Measurements from ENCODE around the gene SMARCAL1.

Gene SMARCAL1

DNA sequence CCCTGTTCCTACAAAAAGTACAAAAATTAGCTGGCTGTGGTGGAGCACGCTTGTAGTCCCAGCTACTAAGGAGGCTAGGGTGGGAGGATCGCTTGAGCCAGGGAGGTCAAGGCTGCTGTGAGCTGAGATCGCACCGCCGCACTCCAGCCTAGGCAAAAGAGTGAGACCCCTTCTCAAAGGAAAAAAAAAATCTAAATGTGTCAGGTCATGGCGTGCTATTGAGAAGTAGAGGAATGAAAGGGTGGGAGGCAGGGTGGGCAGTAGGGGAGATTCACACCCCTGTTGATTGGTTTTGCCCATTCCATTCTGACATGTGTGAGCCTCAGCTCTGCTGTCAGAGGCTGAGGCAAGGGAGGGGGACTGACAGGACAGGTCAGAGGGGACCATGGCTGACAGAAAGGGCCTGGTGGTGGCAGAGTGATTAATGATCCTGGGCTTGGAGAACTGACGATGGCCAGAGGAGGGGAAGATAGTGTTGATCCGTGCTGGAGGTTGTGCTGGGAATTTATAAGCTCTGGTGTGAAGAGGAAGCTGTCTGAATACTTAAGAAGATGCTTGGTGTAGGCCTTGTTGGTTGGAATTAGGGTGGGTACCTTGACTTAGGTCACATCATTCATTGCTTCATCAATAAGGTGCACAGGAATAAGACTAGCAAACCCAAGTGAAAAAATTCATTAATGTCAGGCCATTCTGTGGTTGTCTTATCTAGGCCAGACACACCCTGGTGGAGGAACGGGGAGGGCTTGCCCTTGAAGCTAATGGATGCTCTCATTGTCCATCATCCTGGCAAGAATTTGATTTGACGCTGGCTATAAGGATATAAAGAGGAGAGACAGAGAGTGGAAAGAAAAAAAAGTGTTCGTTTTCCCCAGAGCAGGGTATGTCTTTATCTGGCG is 19.1 kb upstream of the SMARCAL1 start:
- TF ChIP-seq, protein P1, sequence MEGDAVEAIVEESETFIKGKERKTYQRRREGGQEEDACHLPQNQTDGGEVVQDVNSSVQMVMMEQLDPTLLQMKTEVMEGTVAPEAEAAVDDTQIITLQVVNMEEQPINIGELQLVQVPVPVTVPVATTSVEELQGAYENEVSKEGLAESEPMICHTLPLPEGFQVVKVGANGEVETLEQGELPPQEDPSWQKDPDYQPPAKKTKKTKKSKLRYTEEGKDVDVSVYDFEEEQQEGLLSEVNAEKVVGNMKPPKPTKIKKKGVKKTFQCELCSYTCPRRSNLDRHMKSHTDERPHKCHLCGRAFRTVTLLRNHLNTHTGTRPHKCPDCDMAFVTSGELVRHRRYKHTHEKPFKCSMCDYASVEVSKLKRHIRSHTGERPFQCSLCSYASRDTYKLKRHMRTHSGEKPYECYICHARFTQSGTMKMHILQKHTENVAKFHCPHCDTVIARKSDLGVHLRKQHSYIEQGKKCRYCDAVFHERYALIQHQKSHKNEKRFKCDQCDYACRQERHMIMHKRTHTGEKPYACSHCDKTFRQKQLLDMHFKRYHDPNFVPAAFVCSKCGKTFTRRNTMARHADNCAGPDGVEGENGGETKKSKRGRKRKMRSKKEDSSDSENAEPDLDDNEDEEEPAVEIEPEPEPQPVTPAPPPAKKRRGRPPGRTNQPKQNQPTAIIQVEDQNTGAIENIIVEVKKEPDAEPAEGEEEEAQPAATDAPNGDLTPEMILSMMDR (IDR thresholded peaks at IDR 0.05; ENCODE audit: control insufficient read depth, extremely low read depth, insufficient read depth) = no peak
- no peak for DNase-seq (ENCODE audit: low read depth)
- H3K4me3 ChIP-seq (ENCODE audit: low read depth, low read length) = no peak overlapping the region

DNA sequence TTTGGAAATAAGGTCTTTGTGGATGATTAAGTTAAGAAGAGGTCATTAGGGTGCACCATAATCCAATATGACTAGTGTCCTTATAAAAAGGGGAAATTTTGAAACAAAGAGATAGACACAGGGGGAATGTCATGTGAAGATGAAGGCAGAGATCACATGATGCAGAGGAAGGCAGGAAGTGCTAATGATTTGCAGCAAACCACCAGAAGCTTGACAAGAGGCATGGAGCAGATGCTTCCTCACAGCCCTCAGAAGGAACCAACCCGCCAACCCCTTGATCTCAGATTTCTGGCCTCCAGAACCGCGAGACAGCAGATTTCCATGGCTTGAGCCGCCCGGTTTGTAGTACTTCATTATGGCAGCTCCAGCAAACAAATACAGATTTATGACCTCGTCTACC is 17.4 kb upstream of the SMARCAL1 start:
- TF ChIP-seq, protein P1 (IDR thresholded peaks at IDR 0.05; ENCODE audit: control insufficient read depth, extremely low read depth, insufficient read depth) = no peak
- DNase-seq (ENCODE audit: low read depth) = no peak
- no peak overlapping the region for H3K4me3 ChIP-seq (ENCODE audit: low read depth, low read length)

DNA sequence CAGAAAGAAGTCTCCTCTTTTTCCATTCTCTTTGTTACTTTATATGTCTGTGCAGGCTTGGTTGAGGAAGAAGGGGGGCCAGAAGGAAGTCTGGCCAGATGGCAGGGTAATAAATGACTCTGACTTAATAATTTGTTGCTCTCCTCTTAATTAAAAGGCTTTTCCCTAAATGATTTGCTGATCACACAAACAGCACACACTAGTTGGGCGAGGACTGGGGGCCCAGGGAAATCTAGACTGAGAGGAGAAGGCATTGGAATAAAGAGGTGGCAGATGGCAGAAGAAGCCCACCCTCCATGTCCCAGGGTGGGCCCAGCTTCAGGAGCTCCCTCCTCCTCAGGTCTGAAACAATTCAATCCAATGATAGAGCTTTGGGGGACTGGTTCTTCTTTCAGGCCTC is 12.7 kb upstream of the SMARCAL1 start:
- TF ChIP-seq, protein P1 (IDR thresholded peaks at IDR 0.05; ENCODE audit: control insufficient read depth, extremely low read depth, insufficient read depth) = no peak
- H3K4me3 ChIP-seq (ENCODE audit: low read depth, low read length) = no peak overlapping the region
- DNase-seq (ENCODE audit: low read depth) = no peak

DNA sequence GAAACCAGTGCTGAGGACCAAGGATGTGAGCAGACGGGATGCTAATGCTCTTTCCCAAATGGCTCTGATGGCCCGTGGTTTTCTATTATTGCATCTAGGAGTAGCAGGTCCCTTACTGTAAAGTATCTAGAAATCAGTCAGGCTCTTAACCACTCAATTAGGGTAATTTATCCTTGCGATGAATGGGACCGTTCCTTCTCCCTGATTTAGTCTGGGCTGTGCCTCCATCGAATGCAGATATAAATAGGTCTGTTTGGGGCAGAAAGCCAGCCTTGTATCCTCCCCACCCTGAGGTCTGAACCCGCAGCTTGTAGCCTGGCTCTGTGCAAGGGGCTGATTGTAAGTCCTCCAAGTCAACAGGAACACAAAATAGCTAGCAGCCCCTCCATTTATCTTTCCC is 9.5 kb upstream of the SMARCAL1 start:
- TF ChIP-seq, protein P1 (IDR thresholded peaks at IDR 0.05; ENCODE audit: control insufficient read depth, extremely low read depth, insufficient read depth) = no peak

DNA sequence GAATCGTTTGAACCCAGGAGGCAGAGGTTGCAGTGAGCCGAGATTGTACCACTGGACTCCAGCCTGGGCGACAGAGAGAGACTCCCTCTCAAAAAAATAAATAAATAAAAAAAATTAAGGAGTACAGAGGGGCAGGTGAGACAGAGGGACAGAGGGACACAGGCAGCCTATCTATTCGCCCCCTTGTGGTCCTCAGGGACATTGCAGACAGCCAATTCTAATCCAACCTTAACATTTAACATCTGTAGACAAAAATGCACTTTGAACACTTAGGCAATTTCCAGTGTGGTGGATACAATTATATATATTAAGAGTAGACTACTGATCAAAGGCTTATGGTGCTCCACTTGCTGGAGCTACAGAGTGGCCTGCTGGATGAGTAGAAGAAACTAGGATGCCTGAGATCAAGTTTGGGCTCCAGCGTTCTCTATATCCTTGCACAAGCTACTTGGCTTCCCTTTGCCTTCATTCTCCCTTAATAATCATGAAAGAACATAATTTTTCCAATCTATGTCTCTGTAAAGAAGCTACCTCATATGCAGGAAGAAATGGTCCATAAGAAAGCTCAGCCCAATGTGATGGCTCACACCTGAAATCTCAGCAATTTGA is 8.2 kb upstream of the SMARCAL1 start:
- H3K4me3 ChIP-seq (ENCODE audit: low read depth, low read length) = no peak overlapping the region
- no peak for DNase-seq (ENCODE audit: low read depth)
- TF ChIP-seq, protein P1 (IDR thresholded peaks at IDR 0.05; ENCODE audit: control insufficient read depth, extremely low read depth, insufficient read depth) = peak; percentile 70

More for the DNA sequence above, 9.5 kb upstream of the SMARCAL1 start:
- no peak for DNase-seq (ENCODE audit: low read depth)
- no peak overlapping the region for H3K4me3 ChIP-seq (ENCODE audit: low read depth, low read length)

DNA sequence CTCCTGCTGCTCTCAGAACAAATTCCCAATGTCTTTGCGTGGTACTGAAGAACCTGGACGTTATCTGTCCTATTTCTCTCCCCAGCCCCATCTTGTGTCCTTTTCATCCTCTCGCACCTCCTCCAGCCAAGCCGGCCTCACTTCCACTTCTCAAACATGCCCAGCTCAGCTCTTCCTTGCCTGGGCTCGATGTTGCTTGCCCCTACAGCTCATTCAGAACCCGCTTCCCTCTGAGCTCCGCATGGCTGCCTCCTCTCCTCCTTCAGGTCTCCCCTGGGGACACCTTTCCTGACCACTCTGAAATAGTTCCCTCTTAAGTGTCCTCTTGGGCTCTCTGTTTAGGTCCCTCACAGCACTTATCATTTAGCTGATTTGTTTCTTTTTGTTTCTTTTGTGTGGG is 6.7 kb upstream of the SMARCAL1 start:
- DNase-seq (ENCODE audit: low read depth) = no peak
- TF ChIP-seq, protein P1 (IDR thresholded peaks at IDR 0.05; ENCODE audit: control insufficient read depth, extremely low read depth, insufficient read depth) = no peak
- no peak overlapping the region for H3K4me3 ChIP-seq (ENCODE audit: low read depth, low read length)

Measured in LNCaP clone FGC (cell line).